GM21717 (cell line): Measurements from ENCODE around the gene ATP10B.
A peak's percentile ranks its signal among the peaks of the same experiment; 100 is the strongest.
"Not testable (repeated sequence)": the region's sequence is repeated elsewhere in the genome, so short reads cannot be mapped to it uniquely, and the experiment has no call there.

Experiments used
- ATAC-seq: cut with Tn5 transposase; IDR thresholded peaks from one replicate; pipeline ENCODE4 v1.9.1; 2021; ENCODE audit warnings: mild to moderate bottlenecking, moderate library complexity; ENCODE audit not compliant: unreplicated experiment

The ATP10B gene

DNA sequence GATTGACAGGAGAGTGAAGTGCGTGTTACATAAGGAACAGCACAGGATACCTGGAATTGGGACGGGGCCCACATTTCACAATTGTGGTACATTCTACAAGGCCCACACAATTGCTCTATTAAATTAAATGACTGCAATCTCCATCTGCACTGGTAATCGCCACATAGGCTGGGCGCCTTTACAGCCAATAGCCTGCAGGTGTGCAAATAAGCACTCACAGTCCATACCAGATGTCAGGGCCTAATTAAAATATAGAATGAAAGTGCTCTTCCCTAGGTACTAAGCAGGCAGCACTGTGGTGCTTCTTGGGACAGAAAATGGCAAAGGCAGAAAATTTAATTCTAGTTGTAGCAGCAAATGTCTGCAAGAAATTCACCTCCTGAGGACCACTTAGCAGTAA is 82.7 kb downstream of the ATP10B start:
- no peak for ATAC-seq

DNA sequence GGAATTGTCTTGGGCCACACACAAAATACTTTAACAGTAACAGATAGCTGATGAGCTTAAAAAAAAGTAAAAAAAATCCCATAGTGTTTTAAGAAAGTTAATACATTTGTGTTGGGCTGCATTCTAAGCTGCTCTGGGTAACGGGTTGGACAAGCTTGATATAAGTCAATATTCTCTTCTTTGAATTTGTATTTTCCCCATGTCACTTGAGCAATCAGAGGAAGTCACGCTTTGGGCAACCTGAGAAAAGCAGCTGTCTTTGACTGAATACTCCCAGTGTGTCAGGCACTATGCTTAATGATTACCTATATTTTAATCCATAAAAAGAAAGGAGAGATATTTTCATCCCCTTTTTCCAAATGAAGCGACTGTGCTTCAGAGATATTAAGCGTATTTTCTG is 84.9 kb downstream of the ATP10B start:
- no peak for ATAC-seq

GRCh38 chr5:160760008-160760407 is 92.0 kb downstream of the ATP10B start:
- no peak for ATAC-seq

DNA sequence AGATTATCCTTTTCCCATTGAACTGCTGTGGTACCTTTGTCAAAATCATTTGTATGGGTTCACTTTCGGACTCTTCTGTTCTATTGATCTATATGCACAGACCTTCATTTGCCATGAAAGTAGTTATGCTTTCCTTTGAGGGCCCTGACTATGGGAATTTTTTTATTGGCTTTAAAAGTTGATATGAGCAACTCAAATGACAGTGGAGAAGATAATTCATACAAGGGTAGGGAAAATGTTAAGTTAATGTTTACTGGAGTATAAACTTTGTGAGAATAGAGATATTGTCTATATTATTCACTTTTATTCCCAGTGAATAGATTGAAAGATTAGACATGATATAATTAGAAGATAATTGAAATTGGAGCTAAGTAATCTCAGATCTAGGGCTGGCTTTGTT is 94.8 kb downstream of the ATP10B start:
- no peak for ATAC-seq

DNA sequence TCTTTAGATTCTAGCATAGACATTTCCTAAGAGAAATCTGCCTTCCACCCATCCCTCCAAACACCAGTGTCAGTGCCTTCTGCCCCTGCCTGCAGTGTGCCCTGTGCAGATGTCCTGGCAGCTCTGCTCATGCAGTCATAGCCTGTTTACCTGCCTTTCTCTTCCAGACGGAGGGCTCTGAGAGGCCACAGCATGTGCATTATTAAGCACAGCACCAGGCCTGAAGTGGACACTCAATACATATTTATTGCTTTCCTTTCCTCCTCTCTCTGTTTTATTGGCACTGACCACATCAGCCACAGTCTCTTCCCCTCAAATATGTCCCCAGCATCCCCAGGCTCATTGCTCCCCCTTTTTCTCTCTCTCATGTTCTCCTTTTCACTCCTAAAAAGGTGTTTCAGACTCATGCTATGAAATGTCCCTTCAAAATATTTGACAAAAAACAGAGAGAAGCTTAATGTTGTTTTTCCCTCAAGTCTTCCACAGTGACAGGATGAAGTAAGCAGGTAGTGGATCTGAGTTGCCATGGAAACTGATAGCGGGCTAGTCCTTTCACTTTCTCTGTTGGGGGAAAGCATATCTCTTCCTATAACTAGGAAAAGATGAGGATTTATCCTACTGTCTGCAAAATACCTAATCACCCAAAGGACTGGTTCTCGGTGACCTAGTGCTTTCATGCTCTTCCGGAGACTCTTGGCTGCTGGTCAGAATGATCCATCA is 100.9 kb downstream of the ATP10B start:
- ATAC-seq: no peak

GRCh38 chr5:160749682-160750081 is 102.3 kb downstream of the ATP10B start:
- no peak for ATAC-seq

- ATAC-seq: no peak
Measured at GRCh38 chr5:160749026-160749425, 103.0 kb downstream of the ATP10B start.

DNA sequence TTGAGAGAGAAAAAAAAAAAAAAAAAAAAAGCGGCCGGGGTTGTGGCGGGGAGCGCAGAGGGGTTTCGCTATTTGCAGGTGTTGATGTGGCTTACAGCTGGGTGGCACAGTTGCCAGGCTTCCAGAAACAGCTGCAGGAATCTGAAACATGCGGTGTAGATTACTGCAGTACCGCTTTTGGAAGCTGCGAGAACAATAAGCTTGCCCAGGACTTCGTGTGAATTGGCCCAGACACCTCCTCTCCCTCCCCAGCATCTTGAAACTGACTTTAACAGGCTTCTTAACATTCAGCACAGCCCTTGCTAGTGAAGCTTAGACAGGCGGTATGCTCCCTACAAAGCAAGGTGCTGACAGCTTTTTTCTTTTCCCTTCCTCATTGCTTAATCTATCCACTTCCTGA is 104.0 kb downstream of the ATP10B start:
- ATAC-seq: peak; percentile 39

GRCh38 chr5:160747559-160747958 is 104.5 kb downstream of the ATP10B start:
- peak; percentile 26 for ATAC-seq

DNA sequence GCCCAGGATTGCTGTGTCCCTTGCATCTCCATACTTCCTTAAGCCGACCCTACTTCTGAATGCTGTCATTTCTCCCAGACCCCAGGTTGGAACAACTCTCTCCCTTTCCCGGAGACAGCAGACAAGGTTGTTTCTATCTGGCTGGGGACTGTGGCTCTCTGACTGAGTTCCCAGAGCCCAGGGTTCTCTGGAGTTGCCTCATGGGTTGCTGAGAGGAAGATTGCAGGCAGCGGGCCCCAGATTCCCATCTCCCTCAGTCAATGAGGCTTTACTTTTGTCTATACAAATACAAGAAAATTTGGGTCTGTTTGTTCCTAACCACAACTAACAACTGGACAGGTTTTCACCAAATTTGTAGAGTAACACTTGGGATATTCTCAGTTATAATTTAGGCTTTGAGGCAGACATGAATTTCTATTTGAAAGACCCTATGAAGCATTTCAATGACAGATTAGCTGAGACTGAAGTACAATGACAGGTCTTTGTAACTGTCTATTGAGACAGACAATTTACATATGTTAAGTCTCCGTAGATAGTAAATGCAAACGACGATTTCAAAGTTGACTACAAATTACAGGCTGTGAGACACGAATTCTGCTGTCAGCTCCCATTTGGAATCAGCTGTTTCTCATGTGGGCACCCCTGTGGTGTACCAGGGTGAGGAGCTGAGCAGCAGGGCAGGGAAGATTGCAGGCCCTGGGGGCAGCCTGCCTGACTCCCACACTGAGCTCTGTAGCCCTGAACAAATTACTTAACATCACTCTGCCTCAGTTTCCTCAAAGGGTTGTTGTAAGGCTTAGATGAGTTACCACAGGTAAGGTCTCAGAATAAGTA is 107.5 kb downstream of the ATP10B start:
- no peak for ATAC-seq

- ATAC-seq: peak; percentile 81
Measured at GRCh38 chr5:160743027-160743426, 109.0 kb downstream of the ATP10B start.

DNA sequence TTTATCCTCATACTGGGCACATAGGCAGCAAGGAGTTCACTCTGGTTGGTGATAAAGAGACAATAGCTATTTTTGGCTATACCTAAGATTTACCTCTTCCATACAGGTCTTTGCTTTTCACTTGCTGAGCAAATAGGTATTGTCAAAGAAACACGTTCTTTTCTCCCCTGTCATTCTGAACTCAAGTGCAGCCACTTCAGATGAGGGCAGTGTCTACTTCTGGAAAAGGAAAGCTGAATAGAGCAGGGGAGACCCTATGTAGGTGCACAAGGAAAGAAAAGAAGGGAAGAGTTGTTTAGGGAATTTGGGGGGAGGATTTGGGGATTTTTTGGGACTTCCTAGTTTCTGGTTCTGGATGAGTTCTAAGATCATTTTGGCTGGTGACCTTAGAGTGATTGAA is 109.6 kb downstream of the ATP10B start:
- ATAC-seq: no peak

DNA sequence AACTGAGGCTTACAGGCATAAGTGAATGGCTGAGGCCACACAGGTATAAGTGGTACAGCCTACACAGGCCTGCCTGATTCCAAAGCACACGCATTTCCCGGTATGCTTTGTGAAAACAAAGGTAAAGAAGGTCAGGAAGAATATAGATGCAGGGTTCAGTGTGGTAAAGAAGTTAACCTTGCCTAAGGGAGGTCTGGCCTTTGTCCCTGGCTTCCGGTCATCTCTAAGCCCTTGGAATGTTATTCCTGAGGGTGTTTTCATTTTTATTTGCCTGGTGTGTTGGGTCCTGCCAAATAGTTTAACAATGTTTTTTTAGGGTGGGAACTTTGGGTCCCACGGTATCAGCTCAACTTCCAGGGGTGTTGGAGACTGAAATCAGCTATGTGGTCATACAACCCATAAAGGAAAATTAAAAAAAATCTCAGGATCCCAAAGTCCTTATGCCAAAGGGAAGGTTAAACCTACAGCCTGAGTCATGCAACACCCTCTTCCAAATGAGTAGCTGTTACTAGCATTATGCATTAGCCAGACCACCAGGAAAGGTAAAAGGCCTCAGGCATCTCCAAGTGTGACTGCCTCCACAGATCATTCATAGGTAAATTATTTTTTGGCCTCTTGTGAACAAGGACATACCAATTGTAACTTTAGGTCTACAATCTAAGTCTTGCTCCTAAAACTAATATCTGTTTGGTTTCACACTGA is 124.6 kb downstream of the ATP10B start:
- ATAC-seq: no peak

GRCh38 chr5:160726721-160727120 is 125.3 kb downstream of the ATP10B start:
- ATAC-seq: no peak

DNA sequence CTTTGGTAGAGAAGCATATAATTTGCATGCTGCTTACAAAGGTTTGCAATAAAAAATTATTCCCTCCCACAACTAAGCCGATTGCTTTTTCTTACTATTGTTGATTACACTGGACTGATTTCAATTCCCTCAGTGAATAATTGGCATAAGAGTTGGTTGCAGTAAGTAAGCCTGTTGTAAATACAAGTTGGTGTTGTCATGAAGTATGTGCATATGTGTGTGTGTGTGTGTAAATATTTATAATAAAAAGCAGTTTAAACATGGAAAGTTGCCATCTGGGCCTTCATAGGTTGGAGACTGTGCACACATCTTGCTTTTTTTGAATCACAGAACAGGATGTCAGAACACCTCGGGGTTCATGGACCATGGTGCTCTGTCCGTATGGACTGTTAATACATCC is 131.2 kb downstream of the ATP10B start:
- no peak for ATAC-seq

DNA sequence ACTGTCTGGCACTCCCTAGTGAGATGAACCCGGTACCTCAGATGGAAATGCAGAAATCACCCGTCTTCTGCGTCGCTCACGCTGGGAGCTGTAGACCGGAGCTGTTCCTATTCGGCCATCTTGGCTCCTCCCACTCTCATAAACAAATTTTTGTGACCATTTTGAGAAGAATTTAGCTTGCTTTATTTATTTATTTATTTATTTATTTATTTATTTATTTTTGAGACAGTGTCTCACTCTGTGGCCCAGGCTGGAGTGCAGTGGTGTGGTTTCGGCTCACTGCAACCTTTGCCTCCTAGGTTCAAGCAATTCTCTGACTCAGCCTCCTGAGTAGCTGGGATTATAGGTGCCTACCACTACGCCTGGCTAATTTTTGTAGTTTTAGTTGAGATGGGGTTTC is 136.5 kb downstream of the ATP10B start:
- not testable (repeated sequence) for ATAC-seq

GRCh38 chr5:160703547-160704189 is 148.3 kb downstream of the ATP10B start:
- no peak for ATAC-seq

DNA sequence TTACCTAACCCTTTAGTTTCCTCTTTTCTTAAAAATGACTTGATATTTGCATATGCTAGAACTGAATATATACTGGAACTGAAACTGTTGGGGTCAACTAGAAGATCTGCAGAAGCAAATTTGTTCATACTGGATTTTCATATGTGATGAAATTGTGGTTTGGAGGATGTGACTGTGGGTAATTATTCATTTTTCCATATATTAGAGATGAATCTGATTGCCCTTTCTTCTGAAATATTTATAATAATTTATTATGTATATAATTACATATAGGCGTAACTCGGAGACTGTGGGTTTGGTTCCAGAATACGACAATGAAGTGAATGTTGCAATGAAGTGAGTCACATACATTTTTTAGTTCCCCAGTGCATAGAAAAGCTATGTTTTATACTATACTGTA is 149.1 kb downstream of the ATP10B start:
- ATAC-seq: peak; percentile 96

DNA sequence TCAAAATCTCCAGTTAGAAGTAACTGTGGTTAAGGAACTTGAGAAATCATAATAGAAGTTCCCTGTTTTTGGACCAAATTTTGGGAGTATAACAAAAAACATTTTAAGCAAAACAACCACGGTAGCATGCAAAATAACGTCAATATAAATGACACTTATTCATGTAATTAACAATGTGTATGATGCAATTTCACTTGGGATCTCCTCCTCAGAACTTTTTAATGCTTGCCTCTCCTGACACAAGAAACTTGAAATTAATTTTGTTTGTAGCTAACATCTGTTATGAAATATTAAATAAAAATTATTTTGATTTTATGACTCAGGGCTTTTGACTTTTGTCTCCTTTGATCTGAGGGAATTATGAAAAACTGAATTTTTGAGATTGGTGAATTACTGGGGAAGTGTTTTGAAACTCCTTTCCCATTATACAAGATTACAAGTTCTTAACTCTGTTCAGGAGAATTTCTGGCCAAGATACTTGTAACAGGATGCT is 149.7 kb downstream of the ATP10B start:
- no peak for ATAC-seq

DNA sequence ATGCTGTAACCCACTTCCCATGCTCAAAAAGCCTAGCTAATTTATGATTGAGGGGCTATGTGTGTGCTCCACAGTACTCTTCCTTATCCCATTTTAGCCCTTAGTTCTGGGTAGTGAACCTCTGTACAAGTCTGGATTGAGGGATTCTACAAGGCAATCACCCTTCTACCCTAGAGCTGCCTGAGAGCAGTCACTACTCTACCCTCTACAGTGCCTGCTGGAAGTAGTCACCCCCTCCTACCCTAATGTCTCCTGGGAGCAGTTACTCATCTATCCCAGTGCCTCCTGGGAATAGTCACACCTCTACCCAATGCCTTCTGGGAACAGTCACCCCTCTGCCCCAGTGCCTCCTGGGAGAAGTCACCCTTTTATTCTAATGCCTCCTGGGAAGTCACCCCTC is 150.6 kb downstream of the ATP10B start:
- ATAC-seq: no peak

GRCh38 chr5:160699301-160699700 is 152.7 kb downstream of the ATP10B start:
- no peak for ATAC-seq
